GM12892 (cell line): ENCODE measurements around the gene CRYBG3.

ENCODE experiments used
- POLR2A ChIP-seq: IDR thresholded peaks from 2 replicates; pipeline ENCODE4 v1.6.1; 2011; ENCODE audit warnings: low read depth, low read length, control low read depth
- POLR2AphosphoS5 ChIP-seq: IDR thresholded peaks from 2 replicates; pipeline ENCODE4 v1.6.1; 2011; ENCODE audit warnings: low read depth, low read length, control low read depth
- TAF1 ChIP-seq: IDR thresholded peaks from 2 replicates; pipeline ENCODE4 v1.6.1; 2011; ENCODE audit warnings: low read depth, mild to moderate bottlenecking, control low read depth, low read length, borderline replicate concordance

- TF ChIP-seq POLR2A (no peak), POLR2AphosphoS5 (no peak), TAF1 (no peak)
These were observed 160.1 kb downstream of the CRYBG3 start for GRCh38 chr3:97981886-97982285.
